H1 (cell line): ENCODE results near the gene DAAM1. TPM values are rescaled to one million over a fixed set of nuclear protein-coding genes. Genes with fewer than 3 reads are reported as not detected.

ENCODE experiments used
- CTCF ChIA-PET: fragments of 300-600 bp; sonication (Branson Sonifier 250); formaldehyde crosslinking; loops from one replicate; lab custom pipeline; 2021; ENCODE audit not compliant: partially characterized antibody; lab: Charles Lee
- POLR2A ChIA-PET: fragments of 300-600 bp; sonication (Branson Sonifier 250); formaldehyde crosslinking; loops from one replicate; lab custom pipeline; 2021; ENCODE audit warnings: inconsistent platforms; ENCODE audit not compliant: partially characterized antibody; lab: Charles Lee
- DNase-seq, 2 experiments: peaks; one replicate each; pipeline versions ENCODE4 v3.0.0 to v3.0.0-alpha.2; 2010 to 2022; ENCODE audit warnings: low spot score in 2 of 2, low read depth in 1 of 2, mixed read lengths in 1 of 2
- FAIRE-seq: peaks from 2 replicates; lab custom pipeline; 2011; peaks lifted over from hg19 to GRCh38; lab: Jason Lieb, UNC
- H2AFZ ChIP-seq: 2 replicates; pipeline ENCODE4 v1.8.1; 2012; ENCODE audit warnings: low read length, inconsistent platforms
- H2AK5ac ChIP-seq: 2 replicates; pipeline ENCODE4 v1.6.1; 2013; ENCODE audit warnings: low read depth, low read length
- H2BK120ac ChIP-seq: replicated peaks from 2 replicates; pipeline ENCODE3; 2013; ENCODE audit warnings: low read depth, low read length, inconsistent platforms
- H2BK12ac ChIP-seq: 2 replicates; pipeline ENCODE4 v1.6.1; 2013; ENCODE audit warnings: low read depth, low read length
- H2BK15ac ChIP-seq: 2 replicates; pipeline ENCODE4 v1.6.1; 2013; ENCODE audit warnings: low read length
- H2BK20ac ChIP-seq: 2 replicates; pipeline ENCODE4 v1.6.1; 2013; ENCODE audit warnings: low read length
- H2BK5ac ChIP-seq: 2 replicates; pipeline ENCODE4 v1.6.1; 2013; ENCODE audit warnings: low read depth, low read length
- H3K14ac ChIP-seq: 2 replicates; pipeline ENCODE4 v1.6.1; 2013; ENCODE audit warnings: inconsistent platforms; ENCODE audit not compliant: insufficient read length
- H3K18ac ChIP-seq: 2 replicates; pipeline ENCODE4 v1.6.1; 2013; ENCODE audit warnings: low read length; ENCODE audit errors: extremely low read depth
- H3K23ac ChIP-seq: 2 replicates; pipeline ENCODE4 v1.6.1; 2013; ENCODE audit warnings: inconsistent platforms; ENCODE audit not compliant: insufficient read length
- H3K23me2 ChIP-seq: 2 replicates; pipeline ENCODE4 v1.6.1; 2013; ENCODE audit warnings: low read depth, low read length
- H3K27ac ChIP-seq: 2 replicates; pipeline ENCODE4 v1.6.1; 2011; ENCODE audit warnings: low read depth, low read length, inconsistent platforms
- H3K27me3 ChIP-seq, 4 experiments: replicated peaks in 1 of 4; 1 replicate in 1 of 4; 2 replicates in 3 of 4; pipeline versions ENCODE4 v1.6.1 to v1.8.1; 2011 to 2013; ENCODE audit warnings: low read length in 3 of 4, mild to moderate bottlenecking in 3 of 4, inconsistent platforms in 2 of 4, mixed read lengths in 2 of 4, moderate library complexity in 1 of 4; ENCODE audit not compliant: control insufficient read depth in 3 of 4, insufficient read depth in 3 of 4; ENCODE audit errors: extremely low read depth in 1 of 4
- H3K36me3 ChIP-seq, 4 experiments: 2 replicates each; pipeline versions ENCODE4 v1.6.1 to v1.8.1; 2011 to 2013; ENCODE audit warnings: mild to moderate bottlenecking in 4 of 4, low read length in 3 of 4, moderate library complexity in 2 of 4, control low read depth in 1 of 4, inconsistent platforms in 1 of 4; ENCODE audit not compliant: insufficient read depth in 4 of 4, control insufficient read depth in 2 of 4
- H3K4ac ChIP-seq: replicated peaks from 2 replicates; pipeline ENCODE3; 2013; ENCODE audit warnings: low read length, low read depth, mixed read lengths, inconsistent platforms; ENCODE audit not compliant: insufficient read length
- H3K4me1 ChIP-seq, 4 experiments: replicated peaks in 1 of 4; 1 replicate in 1 of 4; 2 replicates in 3 of 4; pipeline versions ENCODE4 v1.6.1 to v1.8.1; 2011 to 2013; ENCODE audit warnings: low read length in 3 of 4, inconsistent platforms in 2 of 4, mixed read lengths in 1 of 4; ENCODE audit not compliant: insufficient read depth in 4 of 4, control insufficient read depth in 3 of 4
- H3K4me2 ChIP-seq, 2 experiments: 2 replicates each; pipeline versions ENCODE4 v1.6.1 to v1.8.1; 2011 to 2013; ENCODE audit warnings: low read depth in 2 of 2, low read length in 2 of 2, control low read depth in 1 of 2, inconsistent platforms in 1 of 2, mild to moderate bottlenecking in 1 of 2; ENCODE audit not compliant: insufficient read depth in 1 of 2
- H3K4me3 ChIP-seq, 4 experiments: fragments of 200-600, 300-600 bp in 1 of 4; sonication (generic), shearing (Covaris generic), sonication (Bioruptor Twin) in 1 of 4; 2 replicates each; pipeline versions ENCODE4 v1.5.1 to v1.8.1; 2011 to 2016; ENCODE audit warnings: low read length in 4 of 4, low read depth in 3 of 4, control low read depth in 2 of 4, inconsistent platforms in 2 of 4, mild to moderate bottlenecking in 2 of 4, mixed read lengths in 1 of 4, moderate library complexity in 1 of 4; ENCODE audit not compliant: insufficient read depth in 2 of 4; ENCODE audit errors: extremely low read depth in 1 of 4
- H3K56ac ChIP-seq: replicated peaks from 2 replicates; pipeline ENCODE3; 2013; ENCODE audit warnings: low read depth, mild to moderate bottlenecking, mixed read lengths, low read length, inconsistent platforms; ENCODE audit not compliant: insufficient read length
- H3K79me1 ChIP-seq: 2 replicates; pipeline ENCODE4 v1.6.1; 2013; ENCODE audit warnings: low read depth, low read length, control low read depth
- H3K79me2 ChIP-seq, 2 experiments: 2 replicates each; pipeline versions ENCODE4 v1.6.1 to v1.8.1; 2012 to 2013; ENCODE audit warnings: low read length in 2 of 2, mild to moderate bottlenecking in 2 of 2, inconsistent platforms in 1 of 2; ENCODE audit not compliant: insufficient read depth in 2 of 2, control insufficient read depth in 1 of 2
- H3K9ac ChIP-seq, 4 experiments: replicated peaks in 1 of 4; 1 replicate in 1 of 4; 2 replicates in 3 of 4; pipeline versions ENCODE4 v1.6.1 to v1.8.1; 2011 to 2013; ENCODE audit warnings: low read depth in 3 of 4, low read length in 3 of 4, control low read depth in 2 of 4, mild to moderate bottlenecking in 2 of 4, moderate library complexity in 2 of 4, inconsistent platforms in 1 of 4; ENCODE audit errors: extremely low read depth in 1 of 4
- H3K9me3 ChIP-seq, 2 experiments: 2 replicates each; pipeline versions ENCODE4 v1.6.1 to v1.8.1; 2012 to 2013; ENCODE audit warnings: mild to moderate bottlenecking in 2 of 2, moderate library complexity in 2 of 2, control low read depth in 1 of 2, inconsistent platforms in 1 of 2, low read depth in 1 of 2, low read length in 1 of 2, mixed read lengths in 1 of 2; ENCODE audit not compliant: insufficient read depth in 2 of 2
- H4K20me1 ChIP-seq, 2 experiments: replicated peaks in 1 of 2; 2 replicates each; pipeline versions ENCODE3 to v1.8.1; 2011 to 2013; ENCODE audit warnings: inconsistent platforms in 2 of 2, low read length in 2 of 2, mild to moderate bottlenecking in 1 of 2; ENCODE audit not compliant: insufficient read depth in 2 of 2, control insufficient read depth in 1 of 2
- H4K5ac ChIP-seq: 2 replicates; pipeline ENCODE4 v1.6.1; 2013; ENCODE audit warnings: low read length, low read depth, mixed read lengths, inconsistent platforms; ENCODE audit not compliant: insufficient read length
- H4K8ac ChIP-seq: 2 replicates; pipeline ENCODE4 v1.8.0; 2013; ENCODE audit warnings: mild to moderate bottlenecking, moderate library complexity, low read length, inconsistent platforms; ENCODE audit not compliant: insufficient read depth; ENCODE audit errors: extremely low read depth
- H4K91ac ChIP-seq: replicated peaks from 2 replicates; pipeline ENCODE3; 2013; ENCODE audit warnings: low read length, mixed read lengths, inconsistent platforms; ENCODE audit not compliant: insufficient read length
- BRCA1 ChIP-seq: IDR thresholded peaks from 2 replicates; pipeline ENCODE4 v1.6.1; 2012; ENCODE audit warnings: low read depth, low read length, improper control_type of control experiment
- CREB1 ChIP-seq: IDR thresholded peaks from 2 replicates; pipeline ENCODE4 v1.6.1; 2012; ENCODE audit warnings: inconsistent platforms
- CTBP2 ChIP-seq: IDR thresholded peaks from 2 replicates; pipeline ENCODE4 v1.7.0; 2011; ENCODE audit warnings: borderline replicate concordance, mild to moderate bottlenecking, moderate library complexity, mixed read lengths, low read length; ENCODE audit not compliant: insufficient read depth, insufficient read length
- E2F6 ChIP-seq: IDR thresholded peaks from 2 replicates; pipeline ENCODE4 v1.6.1; 2012; ENCODE audit warnings: inconsistent platforms
- EGR1 ChIP-seq: IDR thresholded peaks from 2 replicates; pipeline ENCODE4 v1.6.1; 2011; ENCODE audit warnings: low read depth, low read length, borderline replicate concordance
- KDM1A ChIP-seq: fragments of 200-600, 300-600 bp; sonication (generic); IDR thresholded peaks from 2 replicates; pipeline ENCODE4 v1.7.1; 2016; ENCODE audit warnings: mild to moderate bottlenecking, low read length, borderline replicate concordance
- POLR2A ChIP-seq, 2 experiments: IDR thresholded peaks; 1 replicate in 1 of 2; 2 replicates in 1 of 2; pipeline ENCODE4 v1.6.1; 2011; ENCODE audit warnings: low read depth in 2 of 2, low read length in 2 of 2, mild to moderate bottlenecking in 2 of 2; ENCODE audit errors: control extremely low read depth in 1 of 2
- RAD21 ChIP-seq, 2 experiments: IDR thresholded peaks in 1 of 2; conservative IDR thresholded peaks in 1 of 2; 2 replicates each; pipeline ENCODE4 v1.6.1; 2011; ENCODE audit warnings: low read depth in 2 of 2, low read length in 2 of 2, improper control_type of control experiment in 1 of 2, inconsistent platforms in 1 of 2, mild to moderate bottlenecking in 1 of 2, moderate library complexity in 1 of 2
- RXRA ChIP-seq: IDR thresholded peaks from 2 replicates; pipeline ENCODE4 v1.6.1; 2011; ENCODE audit warnings: low read depth, mild to moderate bottlenecking, low read length, moderate library complexity; ENCODE audit not compliant: insufficient read depth
- SIRT6 ChIP-seq: IDR thresholded peaks from one replicate; pipeline ENCODE4 v1.7.1; 2012; ENCODE audit warnings: low read length, inconsistent platforms
- SIX5 ChIP-seq: IDR thresholded peaks from 2 replicates; pipeline ENCODE4 v1.6.1; 2011; ENCODE audit warnings: mild to moderate bottlenecking, low read depth, low read length
- SRF ChIP-seq: IDR thresholded peaks from 2 replicates; pipeline ENCODE4 v1.6.1; 2011; ENCODE audit warnings: mild to moderate bottlenecking, low read depth, low read length, moderate library complexity
- TBP ChIP-seq: IDR thresholded peaks from 2 replicates; pipeline ENCODE4 v1.6.1; 2011; ENCODE audit warnings: low read depth, low read length, improper control_type of control experiment
- TCF12 ChIP-seq: IDR thresholded peaks from 2 replicates; pipeline ENCODE4 v1.6.1; 2011; ENCODE audit warnings: low read depth, mild to moderate bottlenecking, low read length
- ZNF274 ChIP-seq: IDR thresholded peaks from 2 replicates; pipeline ENCODE4 v1.7.0; 2012; ENCODE audit warnings: low read length, borderline replicate concordance; ENCODE audit errors: extremely low read depth
- WGBS, 2 experiments: shearing (Covaris generic) in 1 of 2; methylation state at CpG; one replicate each; pipeline versions ENCODE4 v1.1.6 to v1.1.7; 2013 to 2015; ENCODE audit warnings: low lambda C conversion rate in 2 of 2, mixed read lengths in 2 of 2, inconsistent platforms in 1 of 2, low coverage in 1 of 2, missing lambda C conversion rate in 1 of 2; ENCODE audit not compliant: insufficient replicate concordance in 2 of 2, insufficient coverage in 1 of 2, insufficient read length in 1 of 2; ENCODE audit errors: extremely low coverage in 1 of 2, missing lambda C conversion rate in 1 of 2; 5-methylcytosine and 5-hydroxymethylcytosine counted together
- polyA plus RNA-seq, 7 experiments: library from polyadenylated mRNA; depleted of rRNA in 3 of 7; stranded (reverse) in 5 of 7; unstranded in 2 of 7; fragments of >200 nt in 5 of 7; fragments of 200-250 nt in 2 of 7; gene quantifications; 1 replicate in 5 of 7; 2 replicates in 1 of 7; 4 replicates in 1 of 7; pipeline versions ENCODE4 v1.2.1 to v1.2.3, GENCODE V29; 2011 to 2013; ENCODE audit warnings: missing spikeins in 2 of 7, mixed read lengths in 2 of 7
- total RNA-seq: library from RNA; stranded (reverse); fragmentation: NEBNext Ultra II Directional; extraction: Animal tissue kit (Norgen Biotek cat#: 25700); gene quantifications from 2 replicates; pipeline ENCODE4 v1.2.1, GENCODE V29; 2021

DAAM1 gene
- total and polyA plus RNA-seq, 2 of the 8 experiments (the other 6 are each of a cell fraction or from before 2014, with no cell fraction given) = 5.0 to 44.9 TPM

- Histone ChIP-seq H3K4me2 (no peak overlapping the region), H3K9ac (no peak overlapping the region; a peak in 1 of 7 replicates), H3K18ac (no peak overlapping the region), H4K91ac (no peak overlapping the region), H3K27ac (no peak overlapping the region), H4K5ac (no peak overlapping the region), H4K8ac (no peak overlapping the region), H2BK5ac (no peak overlapping the region), H3K27me3 (no peaks in the 10 kb centered on the region), H2BK20ac (no peak overlapping the region), H2BK120ac (no peak overlapping the region), H3K23me2 (no peaks in the 10 kb centered on the region), H3K23ac (no peak overlapping the region), H3K9me3 (no peaks in the 10 kb centered on the region), H2AK5ac (no peak overlapping the region), H3K4ac (no peak overlapping the region), H2BK12ac (no peak overlapping the region), H4K20me1 (no peaks in the 10 kb centered on the region), H3K4me3 (no peak overlapping the region), H3K79me2 (peaks cover 0 to 19% of the 10 kb centered on the region in 2 experiments; a peak in 2 of 4 replicates), H3K14ac (no peak overlapping the region), H2BK15ac (no peak overlapping the region), H3K79me1 (peaks cover 5% of the 10 kb centered on the region), H2AFZ (no peak overlapping the region), H3K56ac (no peak overlapping the region), H3K4me1 (peaks cover 0 to 11% (median 8%) of the 10 kb centered on the region in 4 experiments; a peak in 3 of 7 replicates), H3K36me3 (no peaks in the 10 kb centered on the region)
- DNase-seq = no peak
- POLR2A ChIA-PET = interaction anchor here (1.4 to 1.8 kb wide), 2 partner anchors 12 to 39 kb away, joined by 3 read pairs; no protein-coding TSS in a partner anchor
- no peak for TF ChIP-seq SRF
- no peak for TF ChIP-seq TCF12
- no peak for TF ChIP-seq RXRA
- no peak for TF ChIP-seq RAD21 (IDR thresholded peaks at IDR 0.05 in 1 of 2, conservative IDR thresholded peaks at IDR 0.05 in 1 of 2; ENCODE audit: low read depth in 2 of 2, low read length in 2 of 2)
- no peak for TF ChIP-seq E2F6
- TF ChIP-seq SIX5 = no peak
- TF ChIP-seq ZNF274 = no peak
- TF ChIP-seq CREB1 = no peak
- no peak for TF ChIP-seq CTBP2
- TF ChIP-seq TBP = no peak
- TF ChIP-seq KDM1A = no peak
- no peak for TF ChIP-seq SIRT6
- no peak for TF ChIP-seq POLR2A (IDR thresholded peaks at IDR 0.05; ENCODE audit: control extremely low read depth in 1 of 2, low read depth in 2 of 2, low read length in 2 of 2)
- no peak for TF ChIP-seq EGR1
- TF ChIP-seq BRCA1 = no peak
- FAIRE-seq = no peak
- 92% methylated on average over 7 of the region's 7 CpGs; no CpG with 5 or more reads in 1 of the 2 experiments for WGBS, 2 experiments
- CTCF ChIA-PET = interaction anchor here (0.8 to 1.0 kb wide), 2 partner anchors 23 to 24 kb away, joined by 3 to 4 read pairs; no protein-coding TSS in a partner anchor
These were observed 26.9 kb downstream of the DAAM1 start for GRCh38 chr14:59215322-59215721.
